ENCODE measurements around the gene OR8B8. TPM values are rescaled to one million over a fixed set of nuclear protein-coding genes. Genes with fewer than 3 reads are reported as not detected.

Gene OR8B8
- total and polyA plus RNA-seq, 2 donors (not counting 3 experiments of a cell fraction or from before 2014, with no cell fraction given) = not detected

GRCh38 chr11:124463990-124464389 is 18.5 kb upstream of the OR8B8 start:
- DNase-seq (ENCODE audit: low read depth, low spot score) = no peak
- Histone ChIP-seq H3K9me1 (replicated peaks; ENCODE audit: control insufficient read depth, extremely low read depth, insufficient read depth, low read length) (no peaks in the 10 kb centered on the region), H3K4me2 (ENCODE audit: insufficient read depth, low read length) (no peak overlapping the region), H3K9ac (replicated peaks; ENCODE audit: extremely low read depth, insufficient read depth, low read length) (no peak overlapping the region), H3K4me1 (ENCODE audit: control insufficient read depth, extremely low read depth, insufficient read depth, low read length) (no peaks in the 10 kb centered on the region), H2AFZ (ENCODE audit: low read depth, low read length) (no peak overlapping the region), H3K9me3 (replicated peaks; ENCODE audit: control insufficient read depth, insufficient read depth, low read length) (no peaks in the 10 kb centered on the region), H4K20me1 (replicated peaks; ENCODE audit: control insufficient read depth, extremely low read depth, insufficient read depth, low read length) (no peaks in the 10 kb centered on the region), H3K79me2 (ENCODE audit: control insufficient read depth, insufficient read depth, low read length) (no peaks in the 10 kb centered on the region), H3K4me3 (replicated peaks in 1 of 3; ENCODE audit: insufficient read depth in 1 of 3, low read depth in 1 of 3, low read length in 3 of 3) (no peak overlapping the region), H3K36me3 (ENCODE audit: control insufficient read depth in 2 of 2, extremely low read depth in 1 of 2, insufficient read depth in 2 of 2, low read length in 2 of 2) (no peaks in the 10 kb centered on the region), H3K27me3 (ENCODE audit: control insufficient read depth in 2 of 2, insufficient read depth in 2 of 2, low read length in 2 of 2) (peaks cover 4 to 5% of the 10 kb centered on the region in 2 experiments), H3K27ac (ENCODE audit: insufficient read depth, low read depth, low read length) (no peak overlapping the region)
- ChIA-PET POLR2A (no interaction called here), CTCF (no interaction called here)
- dilution Hi-C loops (cut with MboI; ENCODE audit: extremely low pct_ligation_motif_present, low sequenced_read_pairs) (no loop called here), intact Hi-C loops (cut with micrococcal nuclease) (no loop called here)
- no peak for FAIRE-seq
- no TSS peak for BruUV-seq (replicated peaks)
- TF ChIP-seq MAX (IDR thresholded peaks at IDR 0.05; ENCODE audit: insufficient read depth, insufficient read length) (no peak), GATA2 (IDR thresholded peaks at IDR 0.05; ENCODE audit: insufficient read depth, insufficient read length, low read depth, low read length) (no peak), CTCF (IDR thresholded peaks at IDR 0.05; ENCODE audit: extremely low read depth in 1 of 2, insufficient read depth in 1 of 2, low read depth in 1 of 2, low read length in 2 of 2) (no peak), FOS (IDR thresholded peaks at IDR 0.05; ENCODE audit: borderline replicate concordance, insufficient read depth, low read length) (no peak), EZH2 (IDR thresholded peaks at IDR 0.05; ENCODE audit: borderline replicate concordance, low read depth, low read length, severe bottlenecking) (no peak), POLR2A (IDR thresholded peaks at IDR 0.05; ENCODE audit: low read depth, low read length) (no peak), JUN (IDR thresholded peaks at IDR 0.05; ENCODE audit: borderline replicate concordance, insufficient read depth, insufficient read length, low read depth) (no peak), POLR2AphosphoS5 (IDR thresholded peaks at IDR 0.05; ENCODE audit: insufficient read depth, low read depth, low read length) (no peak), MYC (IDR thresholded peaks at IDR 0.05; ENCODE audit: low read depth, low read length) (no peak)

Data from endothelial cell of umbilical vein (primary cell).